Osteoblast (primary cell): ENCODE measurements around the gene IST1. TPM values are rescaled to one million over a fixed set of nuclear protein-coding genes. Genes with fewer than 3 reads are reported as not detected.

Experiments
- DNase-seq: peaks from one replicate; pipeline ENCODE4 v3.0.0; 2011; ENCODE audit warnings: low spot score, mixed read lengths; ENCODE audit not compliant: insufficient read length; ENCODE audit errors: missing footprints
- H2AFZ ChIP-seq: 2 replicates; pipeline ENCODE4 v1.6.0; 2011; ENCODE audit warnings: mild to moderate bottlenecking, low read length
- H3K27ac ChIP-seq: 2 replicates; pipeline ENCODE4 v1.5.1; 2011; ENCODE audit warnings: mild to moderate bottlenecking, low read depth, low read length, moderate library complexity
- H3K27me3 ChIP-seq: 2 replicates; pipeline ENCODE4 v1.6.0; 2012; ENCODE audit warnings: mild to moderate bottlenecking, control low read depth, inconsistent platforms, low read length, moderate library complexity; ENCODE audit not compliant: insufficient read depth
- H3K36me3 ChIP-seq: 2 replicates; pipeline ENCODE4 v1.5.1; 2011; ENCODE audit warnings: mild to moderate bottlenecking, low read length, control low read depth, moderate library complexity; ENCODE audit not compliant: insufficient read depth
- H3K4me1 ChIP-seq: 2 replicates; pipeline ENCODE4 v1.5.1; 2011; ENCODE audit warnings: mild to moderate bottlenecking, low read length, control low read depth, moderate library complexity; ENCODE audit not compliant: insufficient read depth
- H3K4me2 ChIP-seq: 2 replicates; pipeline ENCODE4 v1.6.0; 2011; ENCODE audit warnings: mild to moderate bottlenecking, low read length; ENCODE audit not compliant: insufficient read depth
- H3K4me3 ChIP-seq: fragments of 200-600 bp; sonication (generic); 3 replicates; pipeline ENCODE4 v1.5.1; 2012; ENCODE audit warnings: mild to moderate bottlenecking, low read length, inconsistent platforms; ENCODE audit not compliant: insufficient read depth
- H3K79me2 ChIP-seq: 2 replicates; pipeline ENCODE4 v1.6.0; 2012; ENCODE audit warnings: mild to moderate bottlenecking, low read length, control low read depth, inconsistent platforms; ENCODE audit not compliant: insufficient read depth
- H3K9me3 ChIP-seq: 2 replicates; pipeline ENCODE4 v1.5.1; 2011; ENCODE audit warnings: low read depth, low read length, control low read depth
- H4K20me1 ChIP-seq: 2 replicates; pipeline ENCODE4 v1.6.0; 2012; ENCODE audit warnings: mild to moderate bottlenecking, low read length, control low read depth; ENCODE audit not compliant: insufficient read depth
- CTCF ChIP-seq: IDR thresholded peaks from 2 replicates; pipeline ENCODE4 v1.5.1; 2011; ENCODE audit warnings: mild to moderate bottlenecking, low read depth, low read length, moderate library complexity; ENCODE audit errors: extremely low read depth
- total RNA-seq: library from RNA; depleted of rRNA; stranded (reverse); fragments of >200 nt; gene quantifications from 2 replicates; pipeline ENCODE4 v1.2.3, GENCODE V29; 2012

Gene IST1
- total RNA-seq, 1 donor, result 229 TPM

- DNase-seq, result no peak
- Histone ChIP-seq H2AFZ (no peak overlapping the region), H3K36me3 (no peaks in the 10 kb centered on the region), H3K9me3 (no peaks in the 10 kb centered on the region), H3K4me3 (no peak overlapping the region), H3K4me2 (no peak overlapping the region), H4K20me1 (no peaks in the 10 kb centered on the region), H3K79me2 (no peaks in the 10 kb centered on the region), H3K4me1 (no peaks in the 10 kb centered on the region), H3K27me3 (peaks cover 5% of the 10 kb centered on the region), H3K27ac (no peak overlapping the region)
- no peak for TF ChIP-seq CTCF
These were observed 61.2 kb downstream of the IST1 start for GRCh38 chr16:71956486-71956885.

GRCh38 chr16:71961066-71962039, 66.0 kb downstream of the IST1 start:
- no peaks in the 10 kb centered on the region for H4K20me1 ChIP-seq
- TF ChIP-seq CTCF, result peak; percentile 89
- H3K79me2 ChIP-seq, result no peaks in the 10 kb centered on the region
- no peak overlapping the region for H3K27ac ChIP-seq
- H2AFZ ChIP-seq, result peak overlapping the region; percentile 74
- peak overlapping the region; percentile 23 for H3K4me2 ChIP-seq
- peak; percentile 94 for DNase-seq
- H3K36me3 ChIP-seq, result no peaks in the 10 kb centered on the region
- H3K4me1 ChIP-seq, result no peaks in the 10 kb centered on the region
- H3K27me3 ChIP-seq, result peaks cover 9% of the 10 kb centered on the region
- no peak overlapping the region for H3K4me3 ChIP-seq
- H3K9me3 ChIP-seq, result no peaks in the 10 kb centered on the region

DNA sequence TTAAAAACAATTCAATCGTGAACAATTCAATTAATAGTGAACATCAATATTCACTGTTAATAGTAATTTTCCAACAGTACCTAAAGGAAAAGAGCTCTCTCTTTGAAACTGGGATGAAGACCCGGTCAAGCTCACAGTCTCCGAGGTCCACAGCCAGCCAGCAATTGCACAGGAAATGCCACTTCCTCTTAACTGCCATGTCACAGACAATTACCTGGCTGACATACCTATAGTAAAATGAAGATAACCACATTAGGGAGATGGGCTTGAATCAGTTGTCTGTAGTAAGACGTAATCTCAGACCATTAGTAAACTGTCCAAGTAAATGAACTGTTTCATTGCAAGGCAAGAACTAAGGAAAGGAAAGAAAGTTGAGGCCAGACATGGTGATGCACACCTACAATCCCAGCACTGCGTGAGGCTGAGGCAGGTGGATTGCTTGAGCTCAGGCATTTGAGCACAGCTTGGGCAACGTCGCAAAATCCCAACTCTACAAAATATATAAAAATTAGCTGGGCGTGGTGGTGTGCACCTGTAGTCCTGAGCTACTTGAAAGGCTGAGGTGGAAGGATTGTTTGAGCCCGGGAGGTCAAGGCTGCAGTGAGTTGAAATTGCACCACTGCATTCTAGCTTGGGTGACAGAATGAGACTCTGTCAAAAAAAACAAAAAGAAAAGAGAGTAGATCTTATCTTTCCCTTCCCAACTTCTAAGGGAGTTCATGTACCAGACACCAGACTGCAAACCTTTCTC, 68.0 kb downstream of the IST1 start:
- H3K4me3 ChIP-seq, result no peak overlapping the region
- H3K4me2 ChIP-seq, result no peak overlapping the region
- no peaks in the 10 kb centered on the region for H3K36me3 ChIP-seq
- no peaks in the 10 kb centered on the region for H3K9me3 ChIP-seq
- no peak for TF ChIP-seq CTCF
- H2AFZ ChIP-seq, result no peak overlapping the region
- DNase-seq, result no peak
- H3K27me3 ChIP-seq, result peaks cover 4% of the 10 kb centered on the region
- H3K27ac ChIP-seq, result no peak overlapping the region
- no peaks in the 10 kb centered on the region for H3K79me2 ChIP-seq
- H4K20me1 ChIP-seq, result no peaks in the 10 kb centered on the region
- no peaks in the 10 kb centered on the region for H3K4me1 ChIP-seq

- TF ChIP-seq CTCF, result no peak
- no peak overlapping the region for H3K4me3 ChIP-seq
- no peaks in the 10 kb centered on the region for H3K4me1 ChIP-seq
- no peaks in the 10 kb centered on the region for H3K36me3 ChIP-seq
- H3K4me2 ChIP-seq, result no peak overlapping the region
- H3K27me3 ChIP-seq, result peaks cover 4% of the 10 kb centered on the region
- no peaks in the 10 kb centered on the region for H3K79me2 ChIP-seq
- no peak for DNase-seq
- no peak overlapping the region for H2AFZ ChIP-seq
- H4K20me1 ChIP-seq, result no peaks in the 10 kb centered on the region
- no peak overlapping the region for H3K27ac ChIP-seq
- no peaks in the 10 kb centered on the region for H3K9me3 ChIP-seq
These were observed 69.9 kb downstream of the IST1 start for GRCh38 chr16:71965223-71965622.
